PC-3 (cell line): ENCODE data around the gene TESMIN.

ENCODE experiments used
- CTCF ChIP-seq: fragments of 300-600 bp; sonication (generic); conservative IDR thresholded peaks from 2 replicates; pipeline ENCODE4 v1.5.1; 2017; ENCODE audit warnings: antibody characterized with exemption, low read depth, mild to moderate bottlenecking, low read length
- EZH2 ChIP-seq: fragments of 300-600 bp; sonication (generic); IDR thresholded peaks from one replicate; pipeline ENCODE4 v1.6.1; 2017; ENCODE audit warnings: antibody characterized with exemption, mild to moderate bottlenecking, low read length; ENCODE audit not compliant: unreplicated experiment

GRCh38 chr11:68707527-68707926 is 43.8 kb downstream of the TESMIN start:
- no peak for TF ChIP-seq CTCF
- TF ChIP-seq EZH2 = no peak
